ENCODE measurements around the gene ZACN.

DNA sequence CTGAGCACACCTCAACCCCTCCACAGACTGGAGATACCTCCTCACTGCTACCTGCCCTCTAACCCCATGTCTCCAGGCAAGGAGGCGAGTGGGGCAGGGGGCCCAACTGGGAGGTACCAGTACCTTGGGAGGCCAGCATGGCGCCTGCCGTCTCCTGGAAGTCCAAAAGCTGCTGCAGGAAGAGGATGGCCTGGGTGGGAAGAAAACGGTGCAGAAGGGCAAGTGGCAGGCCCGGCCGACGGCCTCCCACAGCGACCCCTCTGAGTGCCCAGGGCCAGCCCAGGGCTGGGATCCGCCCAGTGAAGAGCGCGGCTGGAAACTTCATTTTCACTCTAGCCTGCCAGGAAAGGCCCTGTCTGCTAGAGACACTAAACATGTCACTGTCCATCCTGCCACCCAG, 8.5 kb downstream of the ZACN start:
- TF ChIP-seq, protein P1, sequence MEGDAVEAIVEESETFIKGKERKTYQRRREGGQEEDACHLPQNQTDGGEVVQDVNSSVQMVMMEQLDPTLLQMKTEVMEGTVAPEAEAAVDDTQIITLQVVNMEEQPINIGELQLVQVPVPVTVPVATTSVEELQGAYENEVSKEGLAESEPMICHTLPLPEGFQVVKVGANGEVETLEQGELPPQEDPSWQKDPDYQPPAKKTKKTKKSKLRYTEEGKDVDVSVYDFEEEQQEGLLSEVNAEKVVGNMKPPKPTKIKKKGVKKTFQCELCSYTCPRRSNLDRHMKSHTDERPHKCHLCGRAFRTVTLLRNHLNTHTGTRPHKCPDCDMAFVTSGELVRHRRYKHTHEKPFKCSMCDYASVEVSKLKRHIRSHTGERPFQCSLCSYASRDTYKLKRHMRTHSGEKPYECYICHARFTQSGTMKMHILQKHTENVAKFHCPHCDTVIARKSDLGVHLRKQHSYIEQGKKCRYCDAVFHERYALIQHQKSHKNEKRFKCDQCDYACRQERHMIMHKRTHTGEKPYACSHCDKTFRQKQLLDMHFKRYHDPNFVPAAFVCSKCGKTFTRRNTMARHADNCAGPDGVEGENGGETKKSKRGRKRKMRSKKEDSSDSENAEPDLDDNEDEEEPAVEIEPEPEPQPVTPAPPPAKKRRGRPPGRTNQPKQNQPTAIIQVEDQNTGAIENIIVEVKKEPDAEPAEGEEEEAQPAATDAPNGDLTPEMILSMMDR (IDR thresholded peaks at IDR 0.05): no peak
- no peak for TF ChIP-seq POLR2A (IDR thresholded peaks at IDR 0.05)

Data from esophagus squamous epithelium (tissue), 4 donors.